H1 (cell line): ENCODE measurements around the gene CALM1. TPM values are rescaled to one million over a fixed set of nuclear protein-coding genes. Genes with fewer than 3 reads are reported as not detected.

Source experiments
- CTCF ChIA-PET: fragments of 300-600 bp; sonication (Branson Sonifier 250); formaldehyde crosslinking; loops from one replicate; lab custom pipeline; 2021; ENCODE audit not compliant: partially characterized antibody; lab: Charles Lee
- POLR2A ChIA-PET: fragments of 300-600 bp; sonication (Branson Sonifier 250); formaldehyde crosslinking; loops from one replicate; lab custom pipeline; 2021; ENCODE audit warnings: inconsistent platforms; ENCODE audit not compliant: partially characterized antibody; lab: Charles Lee
- DNase-seq, 2 experiments: peaks; one replicate each; pipeline versions ENCODE4 v3.0.0 to v3.0.0-alpha.2; 2010 to 2022; ENCODE audit warnings: low spot score in 2 of 2, low read depth in 1 of 2, mixed read lengths in 1 of 2
- FAIRE-seq: peaks from 2 replicates; lab custom pipeline; 2011; peaks lifted over from hg19 to GRCh38; lab: Jason Lieb, UNC
- H2AFZ ChIP-seq: 2 replicates; pipeline ENCODE4 v1.8.1; 2012; ENCODE audit warnings: low read length, inconsistent platforms
- H2AK5ac ChIP-seq: 2 replicates; pipeline ENCODE4 v1.6.1; 2013; ENCODE audit warnings: low read depth, low read length
- H2BK120ac ChIP-seq: replicated peaks from 2 replicates; pipeline ENCODE3; 2013; ENCODE audit warnings: low read depth, low read length, inconsistent platforms
- H2BK12ac ChIP-seq: 2 replicates; pipeline ENCODE4 v1.6.1; 2013; ENCODE audit warnings: low read depth, low read length
- H2BK15ac ChIP-seq: 2 replicates; pipeline ENCODE4 v1.6.1; 2013; ENCODE audit warnings: low read length
- H2BK20ac ChIP-seq: 2 replicates; pipeline ENCODE4 v1.6.1; 2013; ENCODE audit warnings: low read length
- H2BK5ac ChIP-seq: 2 replicates; pipeline ENCODE4 v1.6.1; 2013; ENCODE audit warnings: low read depth, low read length
- H3K14ac ChIP-seq: 2 replicates; pipeline ENCODE4 v1.6.1; 2013; ENCODE audit warnings: inconsistent platforms; ENCODE audit not compliant: insufficient read length
- H3K18ac ChIP-seq: 2 replicates; pipeline ENCODE4 v1.6.1; 2013; ENCODE audit warnings: low read length; ENCODE audit errors: extremely low read depth
- H3K23ac ChIP-seq: 2 replicates; pipeline ENCODE4 v1.6.1; 2013; ENCODE audit warnings: inconsistent platforms; ENCODE audit not compliant: insufficient read length
- H3K23me2 ChIP-seq: 2 replicates; pipeline ENCODE4 v1.6.1; 2013; ENCODE audit warnings: low read depth, low read length
- H3K27ac ChIP-seq: 2 replicates; pipeline ENCODE4 v1.6.1; 2011; ENCODE audit warnings: low read depth, low read length, inconsistent platforms
- H3K27me3 ChIP-seq, 4 experiments: replicated peaks in 1 of 4; 1 replicate in 1 of 4; 2 replicates in 3 of 4; pipeline versions ENCODE4 v1.6.1 to v1.8.1; 2011 to 2013; ENCODE audit warnings: low read length in 3 of 4, mild to moderate bottlenecking in 3 of 4, inconsistent platforms in 2 of 4, mixed read lengths in 2 of 4, moderate library complexity in 1 of 4; ENCODE audit not compliant: control insufficient read depth in 3 of 4, insufficient read depth in 3 of 4; ENCODE audit errors: extremely low read depth in 1 of 4
- H3K36me3 ChIP-seq, 4 experiments: 2 replicates each; pipeline versions ENCODE4 v1.6.1 to v1.8.1; 2011 to 2013; ENCODE audit warnings: mild to moderate bottlenecking in 4 of 4, low read length in 3 of 4, moderate library complexity in 2 of 4, control low read depth in 1 of 4, inconsistent platforms in 1 of 4; ENCODE audit not compliant: insufficient read depth in 4 of 4, control insufficient read depth in 2 of 4
- H3K4ac ChIP-seq: replicated peaks from 2 replicates; pipeline ENCODE3; 2013; ENCODE audit warnings: low read length, low read depth, mixed read lengths, inconsistent platforms; ENCODE audit not compliant: insufficient read length
- H3K4me1 ChIP-seq, 4 experiments: replicated peaks in 1 of 4; 1 replicate in 1 of 4; 2 replicates in 3 of 4; pipeline versions ENCODE4 v1.6.1 to v1.8.1; 2011 to 2013; ENCODE audit warnings: low read length in 3 of 4, inconsistent platforms in 2 of 4, mixed read lengths in 1 of 4; ENCODE audit not compliant: insufficient read depth in 4 of 4, control insufficient read depth in 3 of 4
- H3K4me2 ChIP-seq, 2 experiments: 2 replicates each; pipeline versions ENCODE4 v1.6.1 to v1.8.1; 2011 to 2013; ENCODE audit warnings: low read depth in 2 of 2, low read length in 2 of 2, control low read depth in 1 of 2, inconsistent platforms in 1 of 2, mild to moderate bottlenecking in 1 of 2; ENCODE audit not compliant: insufficient read depth in 1 of 2
- H3K4me3 ChIP-seq, 4 experiments: fragments of 200-600, 300-600 bp in 1 of 4; sonication (generic), shearing (Covaris generic), sonication (Bioruptor Twin) in 1 of 4; 2 replicates each; pipeline versions ENCODE4 v1.5.1 to v1.8.1; 2011 to 2016; ENCODE audit warnings: low read length in 4 of 4, low read depth in 3 of 4, control low read depth in 2 of 4, inconsistent platforms in 2 of 4, mild to moderate bottlenecking in 2 of 4, mixed read lengths in 1 of 4, moderate library complexity in 1 of 4; ENCODE audit not compliant: insufficient read depth in 2 of 4; ENCODE audit errors: extremely low read depth in 1 of 4
- H3K56ac ChIP-seq: replicated peaks from 2 replicates; pipeline ENCODE3; 2013; ENCODE audit warnings: low read depth, mild to moderate bottlenecking, mixed read lengths, low read length, inconsistent platforms; ENCODE audit not compliant: insufficient read length
- H3K79me1 ChIP-seq: 2 replicates; pipeline ENCODE4 v1.6.1; 2013; ENCODE audit warnings: low read depth, low read length, control low read depth
- H3K79me2 ChIP-seq, 2 experiments: 2 replicates each; pipeline versions ENCODE4 v1.6.1 to v1.8.1; 2012 to 2013; ENCODE audit warnings: low read length in 2 of 2, mild to moderate bottlenecking in 2 of 2, inconsistent platforms in 1 of 2; ENCODE audit not compliant: insufficient read depth in 2 of 2, control insufficient read depth in 1 of 2
- H3K9ac ChIP-seq, 4 experiments: replicated peaks in 1 of 4; 1 replicate in 1 of 4; 2 replicates in 3 of 4; pipeline versions ENCODE4 v1.6.1 to v1.8.1; 2011 to 2013; ENCODE audit warnings: low read depth in 3 of 4, low read length in 3 of 4, control low read depth in 2 of 4, mild to moderate bottlenecking in 2 of 4, moderate library complexity in 2 of 4, inconsistent platforms in 1 of 4; ENCODE audit errors: extremely low read depth in 1 of 4
- H3K9me3 ChIP-seq, 2 experiments: 2 replicates each; pipeline versions ENCODE4 v1.6.1 to v1.8.1; 2012 to 2013; ENCODE audit warnings: mild to moderate bottlenecking in 2 of 2, moderate library complexity in 2 of 2, control low read depth in 1 of 2, inconsistent platforms in 1 of 2, low read depth in 1 of 2, low read length in 1 of 2, mixed read lengths in 1 of 2; ENCODE audit not compliant: insufficient read depth in 2 of 2
- H4K20me1 ChIP-seq, 2 experiments: replicated peaks in 1 of 2; 2 replicates each; pipeline versions ENCODE3 to v1.8.1; 2011 to 2013; ENCODE audit warnings: inconsistent platforms in 2 of 2, low read length in 2 of 2, mild to moderate bottlenecking in 1 of 2; ENCODE audit not compliant: insufficient read depth in 2 of 2, control insufficient read depth in 1 of 2
- H4K5ac ChIP-seq: 2 replicates; pipeline ENCODE4 v1.6.1; 2013; ENCODE audit warnings: low read length, low read depth, mixed read lengths, inconsistent platforms; ENCODE audit not compliant: insufficient read length
- H4K8ac ChIP-seq: 2 replicates; pipeline ENCODE4 v1.8.0; 2013; ENCODE audit warnings: mild to moderate bottlenecking, moderate library complexity, low read length, inconsistent platforms; ENCODE audit not compliant: insufficient read depth; ENCODE audit errors: extremely low read depth
- H4K91ac ChIP-seq: replicated peaks from 2 replicates; pipeline ENCODE3; 2013; ENCODE audit warnings: low read length, mixed read lengths, inconsistent platforms; ENCODE audit not compliant: insufficient read length
- WGBS, 2 experiments: shearing (Covaris generic) in 1 of 2; methylation state at CpG; one replicate each; pipeline versions ENCODE4 v1.1.6 to v1.1.7; 2013 to 2015; ENCODE audit warnings: low lambda C conversion rate in 2 of 2, mixed read lengths in 2 of 2, inconsistent platforms in 1 of 2, low coverage in 1 of 2, missing lambda C conversion rate in 1 of 2; ENCODE audit not compliant: insufficient replicate concordance in 2 of 2, insufficient coverage in 1 of 2, insufficient read length in 1 of 2; ENCODE audit errors: extremely low coverage in 1 of 2, missing lambda C conversion rate in 1 of 2; 5-methylcytosine and 5-hydroxymethylcytosine counted together
- polyA plus RNA-seq, 7 experiments: library from polyadenylated mRNA; depleted of rRNA in 3 of 7; stranded (reverse) in 5 of 7; unstranded in 2 of 7; fragments of >200 nt in 5 of 7; fragments of 200-250 nt in 2 of 7; gene quantifications; 1 replicate in 5 of 7; 2 replicates in 1 of 7; 4 replicates in 1 of 7; pipeline versions ENCODE4 v1.2.1 to v1.2.3, GENCODE V29; 2011 to 2013; ENCODE audit warnings: missing spikeins in 2 of 7, mixed read lengths in 2 of 7
- total RNA-seq: library from RNA; stranded (reverse); fragmentation: NEBNext Ultra II Directional; extraction: Animal tissue kit (Norgen Biotek cat#: 25700); gene quantifications from 2 replicates; pipeline ENCODE4 v1.2.1, GENCODE V29; 2021

Gene CALM1
- total and polyA plus RNA-seq, 2 of the 8 experiments (the other 6 are each of a cell fraction or from before 2014, with no cell fraction given): 285 to 422 TPM

DNA sequence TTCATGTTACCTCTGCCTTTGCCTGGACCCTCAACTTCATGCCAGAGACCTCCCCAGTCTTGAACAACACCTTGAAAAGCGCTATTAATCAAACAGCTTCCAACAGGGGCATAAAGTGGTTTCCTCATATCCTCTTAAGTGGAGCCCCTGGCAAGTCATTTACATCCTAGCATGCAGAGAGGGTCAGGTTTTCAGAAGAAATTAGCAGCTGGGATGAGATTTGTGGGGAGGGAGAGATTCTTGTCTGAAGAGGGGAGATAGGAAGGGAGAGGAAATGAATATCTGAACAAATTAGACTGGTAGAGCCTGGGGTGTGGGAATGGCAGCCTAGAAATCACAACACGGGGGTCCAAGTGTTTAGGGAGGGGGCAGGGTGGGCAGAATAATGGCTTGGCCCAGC lies 45.6 kb downstream of the CALM1 start:
- Histone ChIP-seq H3K27me3 (no peaks in the 10 kb centered on the region), H2BK12ac (no peak overlapping the region), H2AK5ac (no peak overlapping the region), H3K79me1 (no peaks in the 10 kb centered on the region), H3K79me2 (no peaks in the 10 kb centered on the region), H4K5ac (no peak overlapping the region), H3K4me3 (no peak overlapping the region), H3K9me3 (no peaks in the 10 kb centered on the region), H2BK20ac (no peak overlapping the region), H3K14ac (no peak overlapping the region), H2BK120ac (no peak overlapping the region), H4K8ac (no peak overlapping the region), H4K91ac (no peak overlapping the region), H3K27ac (no peak overlapping the region), H3K9ac (no peak overlapping the region), H3K4me1 (peaks cover 3 to 27% (median 9%) of the 10 kb centered on the region in 4 experiments; a peak in 6 of 7 replicates), H3K56ac (no peak overlapping the region), H2AFZ (no peak overlapping the region), H3K4me2 (no peak overlapping the region), H4K20me1 (no peaks in the 10 kb centered on the region), H2BK15ac (no peak overlapping the region), H2BK5ac (no peak overlapping the region), H3K23ac (no peak overlapping the region), H3K4ac (no peak overlapping the region), H3K36me3 (no peaks in the 10 kb centered on the region), H3K18ac (no peak overlapping the region), H3K23me2 (no peaks in the 10 kb centered on the region)
- 45% methylated on average over 2 of the region's 2 CpGs; no CpG with 5 or more reads in 1 of the 2 experiments for WGBS, 2 experiments
- CTCF ChIA-PET: interaction anchor here (1.0 to 1.9 kb wide), 4 partner anchors 8 to 254 kb away, joined by 3 to 5 read pairs (median 4); no protein-coding TSS in a partner anchor
- no peak for FAIRE-seq
- POLR2A ChIA-PET: interaction anchor here (0.7 to 2.1 kb wide), 3 partner anchors 12 to 42 kb away, joined by 3 to 7 read pairs (median 3); no protein-coding TSS in a partner anchor
- DNase-seq: no peak
